Bronchus fibroblast of lung (primary cell): ENCODE results near the gene PRR9. TPM values are rescaled to one million over a fixed set of nuclear protein-coding genes. Genes with fewer than 3 reads are reported as not detected.

Source experiments
- total RNA-seq: library from RNA; depleted of rRNA; stranded (reverse); fragments of >200 nt; gene quantifications from 2 replicates; pipeline ENCODE4 v1.2.3, GENCODE V29; 2015

Gene PRR9
- not detected in 2 replicates for total RNA-seq

GRCh38 chr1:153217212-153217611, at the start of gene PRR9:
TSS of gene PRR9 (plus strand) at chr1:153217584. CDS start at chr1:153218145, 561 bp downstream.

GRCh38 chr1:153203130-153203529, 14.3 kb upstream of the PRR9 start, which contains the start of gene LELP1:
TSS of gene LELP1 (plus strand) at chr1:153203430. CDS start at chr1:153204708, 1,278 bp downstream.

GRCh38 chr1:153259387-153259786, 42.0 kb downstream of the PRR9 start, which contains the start of gene LORICRIN:
TSS of gene LORICRIN (plus strand) at chr1:153259687. CDS start at chr1:153260950, 1,263 bp downstream.

Other genes with a start within 250 kb of the PRR9 start
- gene SPRR4, start 246.9 kb upstream of the PRR9 start, total RNA-seq: not detected in 2 replicates
- not detected in 2 replicates for gene SPRR1A, start 233.5 kb upstream of the PRR9 start, total RNA-seq
- not detected in 2 replicates for gene SPRR3, start 215.8 kb upstream of the PRR9 start, total RNA-seq
- not detected in 2 replicates for gene SPRR1B, start 186.4 kb upstream of the PRR9 start, total RNA-seq
- not detected in 2 replicates for gene SPRR2D, start 176.5 kb upstream of the PRR9 start, total RNA-seq
- gene SPRR2A, start 160.1 kb upstream of the PRR9 start, total RNA-seq: not detected in 2 replicates
- not detected in 2 replicates for gene SPRR2B, start 146.0 kb upstream of the PRR9 start, total RNA-seq
- gene SPRR2E, start 123.1 kb upstream of the PRR9 start, total RNA-seq: not detected in 2 replicates
- not detected in 2 replicates for gene SPRR2F, start 104.1 kb upstream of the PRR9 start, total RNA-seq
- not detected in 2 replicates for gene SPRR2G, start 66.7 kb upstream of the PRR9 start, total RNA-seq
- not detected in 2 replicates for gene LELP1, start 14.2 kb upstream of the PRR9 start, total RNA-seq
- gene LORICRIN, start 42.1 kb downstream of the PRR9 start, total RNA-seq: not detected in 2 replicates
- gene PGLYRP3, start 95.4 kb downstream of the PRR9 start, total RNA-seq: not detected in 2 replicates
- not detected in 2 replicates for gene PGLYRP4, start 131.3 kb downstream of the PRR9 start, total RNA-seq
- gene S100A9, start 140.3 kb downstream of the PRR9 start, total RNA-seq: not detected in 2 replicates
- not detected in 2 replicates for gene S100A12, start 158.0 kb downstream of the PRR9 start, total RNA-seq
- not detected in 2 replicates for gene S100A8, start 173.5 kb downstream of the PRR9 start, total RNA-seq
- gene S100A7A, start 198.9 kb downstream of the PRR9 start, total RNA-seq: not detected in 2 replicates
- gene S100A7, start 243.1 kb downstream of the PRR9 start, total RNA-seq: not detected in 2 replicates